ENCODE measurements around the gene IGF2R. TPM values are rescaled to one million over a fixed set of nuclear protein-coding genes. Genes with fewer than 3 reads are reported as not detected.

The IGF2R gene
- total RNA-seq, 1 experiment from 2014 or later, result 160 TPM

DNA sequence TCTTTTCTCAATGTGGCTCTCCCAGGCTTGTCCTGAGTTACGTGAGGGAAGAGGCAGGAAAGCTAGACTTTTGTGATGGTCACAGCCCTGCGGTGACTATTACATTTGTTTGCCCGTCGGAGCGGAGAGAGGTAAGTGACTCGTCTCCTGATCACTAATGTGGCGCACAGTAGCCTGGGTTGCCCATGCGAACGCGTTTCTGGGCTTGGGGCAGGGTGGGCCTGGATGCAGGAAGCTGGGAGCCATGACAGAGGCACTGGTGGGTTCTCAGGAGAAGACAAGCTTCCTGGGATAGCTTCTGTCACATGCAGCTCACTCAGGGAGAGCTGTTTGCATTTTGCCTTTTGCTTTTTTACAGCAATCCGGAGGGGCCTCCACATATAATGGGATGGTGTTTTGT lies 60.6 kb downstream of the IGF2R start:
- peak overlapping the region; percentile 95 for H3K27ac Mint-ChIP-seq (ENCODE audit: low read depth, unreplicated experiment)
- no peak for DNase-seq (ENCODE audit: unreplicated experiment)
- intact Hi-C loops (cut with micrococcal nuclease), result no loop called here
- TF ChIP-seq, protein P1, sequence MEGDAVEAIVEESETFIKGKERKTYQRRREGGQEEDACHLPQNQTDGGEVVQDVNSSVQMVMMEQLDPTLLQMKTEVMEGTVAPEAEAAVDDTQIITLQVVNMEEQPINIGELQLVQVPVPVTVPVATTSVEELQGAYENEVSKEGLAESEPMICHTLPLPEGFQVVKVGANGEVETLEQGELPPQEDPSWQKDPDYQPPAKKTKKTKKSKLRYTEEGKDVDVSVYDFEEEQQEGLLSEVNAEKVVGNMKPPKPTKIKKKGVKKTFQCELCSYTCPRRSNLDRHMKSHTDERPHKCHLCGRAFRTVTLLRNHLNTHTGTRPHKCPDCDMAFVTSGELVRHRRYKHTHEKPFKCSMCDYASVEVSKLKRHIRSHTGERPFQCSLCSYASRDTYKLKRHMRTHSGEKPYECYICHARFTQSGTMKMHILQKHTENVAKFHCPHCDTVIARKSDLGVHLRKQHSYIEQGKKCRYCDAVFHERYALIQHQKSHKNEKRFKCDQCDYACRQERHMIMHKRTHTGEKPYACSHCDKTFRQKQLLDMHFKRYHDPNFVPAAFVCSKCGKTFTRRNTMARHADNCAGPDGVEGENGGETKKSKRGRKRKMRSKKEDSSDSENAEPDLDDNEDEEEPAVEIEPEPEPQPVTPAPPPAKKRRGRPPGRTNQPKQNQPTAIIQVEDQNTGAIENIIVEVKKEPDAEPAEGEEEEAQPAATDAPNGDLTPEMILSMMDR (IDR thresholded peaks at IDR 0.05; ENCODE audit: unreplicated experiment), result no peak
- H3K9me3 Mint-ChIP-seq (ENCODE audit: unreplicated experiment), result no peaks in the 10 kb centered on the region
- H3K27me3 Mint-ChIP-seq (ENCODE audit: insufficient read depth, unreplicated experiment), result no peaks in the 10 kb centered on the region
- no peak overlapping the region for H3K4me3 Mint-ChIP-seq (ENCODE audit: unreplicated experiment)
- H3K4me1 Mint-ChIP-seq (ENCODE audit: insufficient read depth, unreplicated experiment), result peaks cover 35% of the 10 kb centered on the region
- no TSS peak for BruUV-seq (replicated peaks)
- ChIA-PET POLR2A (interaction anchor here (0.8 to 4.3 kb wide), 9 partner anchors 12 to 240 kb away, joined by 3 to 34 read pairs (median 3); partner anchors contain the start of gene TCP1), CTCF (interaction anchor here (0.6 to 3.9 kb wide), 6 partner anchors 13 to 870 kb away, joined by 3 to 12 read pairs (median 4); no protein-coding TSS in a partner anchor)
- H3K36me3 Mint-ChIP-seq (ENCODE audit: insufficient read depth, unreplicated experiment), result peaks cover 72% of the 10 kb centered on the region

DNA sequence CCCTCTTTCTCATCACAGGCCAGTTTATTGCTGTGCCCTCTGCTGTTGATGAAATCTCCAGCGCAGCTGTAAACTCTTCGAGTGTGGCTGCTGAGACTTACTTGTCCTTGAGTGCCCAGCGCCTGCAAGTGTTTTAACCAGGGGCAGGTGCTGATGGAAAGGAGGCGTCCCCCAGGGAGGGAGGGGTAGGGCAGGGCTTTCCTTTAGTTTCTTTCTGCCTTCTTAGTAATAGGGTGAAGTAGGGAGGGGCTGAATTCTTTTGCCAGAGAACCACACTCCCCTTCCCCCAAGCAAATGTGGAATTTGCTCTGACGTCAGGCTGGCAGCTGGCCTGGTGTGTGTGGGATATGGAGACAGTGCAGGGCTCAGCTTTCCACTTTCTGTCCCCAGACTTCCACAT lies 61.2 kb downstream of the IGF2R start:
- POLR2A ChIA-PET, result interaction anchor here (0.7 to 4.3 kb wide), 11 partner anchors 12 to 241 kb away, joined by 3 to 34 read pairs (median 3); partner anchors contain the start of gene TCP1
- BruUV-seq (replicated peaks), result no TSS peak

DNA sequence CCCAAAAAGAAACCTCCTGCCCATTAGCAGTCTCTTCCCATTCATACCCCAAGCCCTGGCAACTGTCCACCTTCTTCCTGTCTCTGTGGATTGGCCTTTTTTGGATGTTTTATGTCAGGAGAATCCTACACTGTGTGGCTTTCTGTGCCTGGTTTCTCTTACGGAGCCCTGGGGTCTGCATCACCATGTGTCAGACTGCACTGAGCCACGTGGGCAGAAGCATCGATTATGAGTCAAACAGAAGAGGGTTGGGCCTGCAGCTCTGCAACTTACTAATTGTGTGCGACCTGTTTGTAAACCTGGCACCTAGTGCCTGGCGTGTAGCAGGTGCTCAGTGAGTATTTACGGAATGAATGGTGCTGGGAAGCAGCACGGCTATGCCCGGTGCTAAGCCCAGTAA lies 62.6 kb downstream of the IGF2R start:
- H3K4me3 Mint-ChIP-seq (ENCODE audit: unreplicated experiment), result no peak overlapping the region
- no peaks in the 10 kb centered on the region for H3K27me3 Mint-ChIP-seq (ENCODE audit: insufficient read depth, unreplicated experiment)
- no peaks in the 10 kb centered on the region for H3K9me3 Mint-ChIP-seq (ENCODE audit: unreplicated experiment)
- ChIA-PET POLR2A (interaction anchor here (0.7 to 4.3 kb wide), 6 partner anchors 9 to 64 kb away, joined by 3 to 34 read pairs (median 9); no protein-coding TSS in a partner anchor), CTCF (interaction anchor here (0.5 to 3.9 kb wide), 5 partner anchors 11 to 1059 kb away, joined by 3 to 12 read pairs (median 4); no protein-coding TSS in a partner anchor)
- H3K36me3 Mint-ChIP-seq (ENCODE audit: insufficient read depth, unreplicated experiment), result peaks cover 75% of the 10 kb centered on the region
- TF ChIP-seq, protein P1 (IDR thresholded peaks at IDR 0.05; ENCODE audit: unreplicated experiment), result no peak
- DNase-seq (ENCODE audit: unreplicated experiment), result peak; percentile 12
- intact Hi-C loops (cut with micrococcal nuclease), result no loop called here
- H3K4me1 Mint-ChIP-seq (ENCODE audit: insufficient read depth, unreplicated experiment), result peaks cover 50% of the 10 kb centered on the region
- BruUV-seq (replicated peaks), result no TSS peak
- peak overlapping the region; percentile 95 for H3K27ac Mint-ChIP-seq (ENCODE audit: low read depth, unreplicated experiment)

More for the DNA sequence above, 61.2 kb downstream of the IGF2R start:
- peak overlapping the region; percentile 63 for H3K4me3 Mint-ChIP-seq (ENCODE audit: unreplicated experiment)
- H3K9me3 Mint-ChIP-seq (ENCODE audit: unreplicated experiment), result no peaks in the 10 kb centered on the region
- CTCF ChIA-PET, result interaction anchor here (0.6 to 3.9 kb wide), 4 partner anchors 12 to 870 kb away, joined by 3 to 12 read pairs (median 4); no protein-coding TSS in a partner anchor
- H3K36me3 Mint-ChIP-seq (ENCODE audit: insufficient read depth, unreplicated experiment), result peaks cover 72% of the 10 kb centered on the region
- TF ChIP-seq, protein P1 (IDR thresholded peaks at IDR 0.05; ENCODE audit: unreplicated experiment), result no peak
- DNase-seq (ENCODE audit: unreplicated experiment), result peak; percentile 92
- intact Hi-C loops (cut with micrococcal nuclease), result no loop called here
- H3K27me3 Mint-ChIP-seq (ENCODE audit: insufficient read depth, unreplicated experiment), result no peaks in the 10 kb centered on the region
- H3K4me1 Mint-ChIP-seq (ENCODE audit: insufficient read depth, unreplicated experiment), result peaks cover 38% of the 10 kb centered on the region
- peak overlapping the region; percentile 95 for H3K27ac Mint-ChIP-seq (ENCODE audit: low read depth, unreplicated experiment)

DNA sequence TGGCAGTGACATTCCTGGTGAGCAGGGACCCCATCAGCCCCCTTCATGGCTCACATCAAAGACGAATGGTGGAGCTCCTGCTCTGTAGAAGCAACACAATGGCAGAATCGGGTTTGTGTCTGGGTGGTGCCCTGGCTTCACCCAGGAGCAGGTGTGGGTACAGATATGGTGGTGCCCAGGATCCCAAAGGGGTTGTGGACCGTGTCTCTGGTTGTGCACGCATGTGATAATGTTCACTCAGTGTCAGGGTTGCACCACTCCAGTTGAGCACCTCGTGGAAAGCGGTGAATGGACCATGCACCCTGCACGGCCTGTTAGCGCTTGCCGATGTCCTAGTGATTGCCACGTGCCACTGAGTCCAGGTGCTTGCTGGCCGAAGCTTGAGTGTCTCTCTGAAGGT lies 63.0 kb downstream of the IGF2R start:
- intact Hi-C loops (cut with micrococcal nuclease), result no loop called here
- CTCF ChIA-PET, result interaction anchor here (0.6 to 3.9 kb wide), 3 partner anchors 11 to 1059 kb away, joined by 3 to 12 read pairs (median 4); no protein-coding TSS in a partner anchor

More for the DNA sequence above, 63.0 kb downstream of the IGF2R start:
- H3K27ac Mint-ChIP-seq (ENCODE audit: low read depth, unreplicated experiment), result peak overlapping the region; percentile 95
- no peaks in the 10 kb centered on the region for H3K9me3 Mint-ChIP-seq (ENCODE audit: unreplicated experiment)
- TF ChIP-seq, protein P1 (IDR thresholded peaks at IDR 0.05; ENCODE audit: unreplicated experiment), result no peak
- H3K36me3 Mint-ChIP-seq (ENCODE audit: insufficient read depth, unreplicated experiment), result peaks cover 78% of the 10 kb centered on the region
- no peaks in the 10 kb centered on the region for H3K27me3 Mint-ChIP-seq (ENCODE audit: insufficient read depth, unreplicated experiment)
- H3K4me3 Mint-ChIP-seq (ENCODE audit: unreplicated experiment), result no peak overlapping the region
- POLR2A ChIA-PET, result interaction anchor here (0.5 to 4.3 kb wide), 6 partner anchors 9 to 79 kb away, joined by 3 to 34 read pairs (median 8); no protein-coding TSS in a partner anchor
- peaks cover 54% of the 10 kb centered on the region for H3K4me1 Mint-ChIP-seq (ENCODE audit: insufficient read depth, unreplicated experiment)
- no TSS peak for BruUV-seq (replicated peaks)
- DNase-seq (ENCODE audit: unreplicated experiment), result no peak
